Stimulated activated CD4-positive, alpha-beta T cell treated with anti-CD3 and anti-CD28 coated beads, Interleukin-12 subunit alpha, Interleukin-12 subunit beta, amount 100 ng/mL, for 48 hours (primary cell): Measurements from ENCODE around the gene SEMA6D.

ENCODE experiments used
- DNase-seq, 3 donors: peaks; one replicate each; pipeline ENCODE4 v3.0.0-alpha.2; 2020; ENCODE audit warnings: low read depth in 2 of 3, low spot score in 1 of 3

The SEMA6D gene

GRCh38 chr15:47820057-47820746 is 102.9 kb downstream of the SEMA6D start:
- DNase-seq = peak in 1 of 3 donors; percentile 1

GRCh38 chr15:47820747-47821319 is 103.5 kb downstream of the SEMA6D start:
- no peak for DNase-seq

- DNase-seq = no peak
Measured at GRCh38 chr15:47822048-47822447, 104.7 kb downstream of the SEMA6D start.
